Measurements from ENCODE around the gene PDE5A. TPM values are rescaled to one million over a fixed set of nuclear protein-coding genes. Genes with fewer than 3 reads are reported as not detected.

The PDE5A gene
- polyA plus RNA-seq, 1 of the 3 experiments (the other 2 are of a cell fraction) = 6.4 TPM

DNA sequence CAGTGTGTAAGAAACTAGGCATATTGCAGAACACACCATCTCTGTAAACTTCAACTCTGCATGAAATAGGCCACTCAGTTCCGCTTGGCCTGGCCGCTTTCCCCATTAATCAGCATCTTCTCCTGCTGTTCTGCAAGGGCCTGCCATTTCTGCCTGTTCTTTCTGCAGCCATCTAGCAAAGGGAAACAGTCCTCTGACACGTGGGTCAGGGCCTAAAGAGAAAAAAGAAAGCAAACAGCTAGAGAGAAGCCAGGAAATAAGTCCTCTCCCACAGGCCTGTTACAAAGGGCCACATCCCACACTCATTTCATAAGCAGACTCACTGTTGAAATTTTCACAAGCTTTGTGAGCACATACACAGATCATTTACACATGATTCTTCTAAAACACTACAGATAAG lies 130.1 kb downstream of the PDE5A start:
- Histone ChIP-seq H3K9ac (0 out of 2 replicates have a peak overlapping the region, but pooled peaks have one; percentile 15), H3K4me3 (ENCODE audit: low read depth in 2 of 2, low read length in 1 of 2) (no peak overlapping the region), H3K4me2 (no peak overlapping the region), H2AFZ (ENCODE audit: low read depth) (no peak overlapping the region), H3K27ac (ENCODE audit: low read depth in 2 of 2, low read length in 1 of 2) (no peak overlapping the region), H3K27me3 (ENCODE audit: insufficient read depth) (no peaks in the 10 kb centered on the region), H3K9me2 (no peaks in the 10 kb centered on the region), H3K4me1 (ENCODE audit: control insufficient read depth in 1 of 2, insufficient read depth in 2 of 2, low read depth in 1 of 2, low read length in 1 of 2) (no peaks in the 10 kb centered on the region), H3K79me2 (ENCODE audit: insufficient read depth) (no peaks in the 10 kb centered on the region), H3F3A (replicated peaks; ENCODE audit: insufficient read depth) (peaks cover 7% of the 10 kb centered on the region), H3K36me3 (replicated peaks in 1 of 2; ENCODE audit: control insufficient read depth in 1 of 2, insufficient read depth in 2 of 2, low read length in 1 of 2) (peaks cover 72 to 80% of the 10 kb centered on the region in 2 experiments), H3K9me3 (no peaks in the 10 kb centered on the region), H4K20me1 (ENCODE audit: insufficient read depth) (no peaks in the 10 kb centered on the region)
- CTCF ChIA-PET = no interaction called here
- POLR2A ChIA-PET = no interaction called here
- DNase-seq = no peak
- WGBS (ENCODE audit: low lambda C conversion rate) = 93% methylated on average over 3 of the region's 3 CpGs
- TF ChIP-seq GATA2 (CRISPR knock-in tag; IDR thresholded peaks at IDR 0.05) (no peak), EP300 (IDR thresholded peaks at IDR 0.05; ENCODE audit: borderline replicate concordance in 1 of 2, low read depth in 1 of 2, low read length in 1 of 2) (no peak), RFX5 (IDR thresholded peaks at IDR 0.05; ENCODE audit: low read length) (no peak), NFIC (IDR thresholded peaks at IDR 0.05; ENCODE audit: borderline replicate concordance) (no peak)
- TF ChIP-seq, protein P1, sequence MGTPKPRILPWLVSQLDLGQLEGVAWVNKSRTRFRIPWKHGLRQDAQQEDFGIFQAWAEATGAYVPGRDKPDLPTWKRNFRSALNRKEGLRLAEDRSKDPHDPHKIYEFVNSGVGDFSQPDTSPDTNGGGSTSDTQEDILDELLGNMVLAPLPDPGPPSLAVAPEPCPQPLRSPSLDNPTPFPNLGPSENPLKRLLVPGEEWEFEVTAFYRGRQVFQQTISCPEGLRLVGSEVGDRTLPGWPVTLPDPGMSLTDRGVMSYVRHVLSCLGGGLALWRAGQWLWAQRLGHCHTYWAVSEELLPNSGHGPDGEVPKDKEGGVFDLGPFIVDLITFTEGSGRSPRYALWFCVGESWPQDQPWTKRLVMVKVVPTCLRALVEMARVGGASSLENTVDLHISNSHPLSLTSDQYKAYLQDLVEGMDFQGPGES (IDR thresholded peaks at IDR 0.05; ENCODE audit: low read depth, low read length) = no peak

DNA sequence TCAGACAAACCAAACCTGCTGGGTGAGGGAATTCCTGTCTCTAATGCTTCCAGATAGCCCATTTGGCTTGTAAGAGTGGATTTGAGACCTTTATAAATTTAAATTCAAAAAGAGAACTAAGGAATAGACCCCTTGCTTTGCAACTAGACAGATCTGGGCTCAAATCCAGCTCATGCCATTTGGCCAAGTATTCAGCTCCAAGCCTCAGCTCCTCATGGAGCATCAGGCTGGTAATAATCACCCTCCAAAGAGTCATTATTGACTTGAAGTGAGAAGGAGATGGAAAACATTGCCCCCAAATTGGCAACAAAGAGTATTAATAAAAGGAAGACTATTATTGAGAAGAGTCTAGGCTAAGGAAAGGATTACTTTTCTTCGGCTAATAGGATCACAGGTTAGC lies 134.7 kb downstream of the PDE5A start:
- Histone ChIP-seq H3K9me3 (no peaks in the 10 kb centered on the region), H3K9me2 (no peaks in the 10 kb centered on the region), H4K20me1 (ENCODE audit: insufficient read depth) (no peaks in the 10 kb centered on the region), H3K79me2 (ENCODE audit: insufficient read depth) (no peaks in the 10 kb centered on the region), H3K27ac (ENCODE audit: low read depth in 2 of 2, low read length in 1 of 2) (no peak overlapping the region; a peak in 1 of 4 replicates), H3K27me3 (ENCODE audit: insufficient read depth) (no peaks in the 10 kb centered on the region), H3K4me2 (no peak overlapping the region), H3F3A (replicated peaks; ENCODE audit: insufficient read depth) (peaks cover 8% of the 10 kb centered on the region), H3K4me1 (ENCODE audit: control insufficient read depth in 1 of 2, insufficient read depth in 2 of 2, low read depth in 1 of 2, low read length in 1 of 2) (no peaks in the 10 kb centered on the region), H3K36me3 (replicated peaks in 1 of 2; ENCODE audit: control insufficient read depth in 1 of 2, insufficient read depth in 2 of 2, low read length in 1 of 2) (peaks cover 40 to 45% of the 10 kb centered on the region in 2 experiments), H2AFZ (ENCODE audit: low read depth) (no peak overlapping the region), H3K9ac (no peak overlapping the region), H3K4me3 (ENCODE audit: low read depth in 2 of 2, low read length in 1 of 2) (no peak overlapping the region)
- WGBS (ENCODE audit: low lambda C conversion rate) = 100% methylated on average over 1 of the region's 1 CpG
- CTCF ChIA-PET = interaction anchor here (0.6 to 1.8 kb wide), 10 partner anchors 10 to 561 kb away, joined by 3 to 8 read pairs (median 4); partner anchors contain the start of gene FABP2
- DNase-seq = no peak
- no peak for TF ChIP-seq JUND (IDR thresholded peaks at IDR 0.05)
- TF ChIP-seq, protein P1 (IDR thresholded peaks at IDR 0.05; ENCODE audit: low read depth, low read length) = no peak
- TF ChIP-seq NRF1 (IDR thresholded peaks at IDR 0.05; ENCODE audit: low read depth, low read length) = no peak
- TF ChIP-seq ELF1 (IDR thresholded peaks at IDR 0.05) = no peak
- no peak for TF ChIP-seq EP300 (IDR thresholded peaks at IDR 0.05; ENCODE audit: borderline replicate concordance in 1 of 2, low read depth in 1 of 2, low read length in 1 of 2)
- TF ChIP-seq, protein P2, sequence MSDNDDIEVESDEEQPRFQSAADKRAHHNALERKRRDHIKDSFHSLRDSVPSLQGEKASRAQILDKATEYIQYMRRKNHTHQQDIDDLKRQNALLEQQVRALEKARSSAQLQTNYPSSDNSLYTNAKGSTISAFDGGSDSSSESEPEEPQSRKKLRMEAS (IDR thresholded peaks at IDR 0.05; ENCODE audit: low read depth) = no peak
- TF ChIP-seq CHD2 (IDR thresholded peaks at IDR 0.05; ENCODE audit: low read length, partially characterized antibody) = no peak
- POLR2A ChIA-PET = no interaction called here

Data from SK-N-SH (cell line).